ENCODE measurements around the gene WDFY1. TPM values are rescaled to one million over a fixed set of nuclear protein-coding genes. Genes with fewer than 3 reads are reported as not detected.

The WDFY1 gene
- total RNA-seq, 4 donors from 2014 or later, result 40.4 to 99.6 (median 71.6) TPM

GRCh38 chr2:223991611-223992010, 46.5 kb upstream of the WDFY1 start:
- in situ Hi-C loops (cut with MboI; ENCODE audit: low pct_ligation_motif_present in 1 of 4, low pct_unique_long_range_greater_than_20kb in 1 of 4, low sequenced_read_pairs in 3 of 4) (loop anchor here in 3 of 4 donors (5.0 to 10.0 kb wide), 2 partner anchors 293 to 296 kb away; no protein-coding TSS in a partner anchor), intact Hi-C loops (cut with DNase I; ENCODE audit: low total_unique reads) (loop anchor here (10.0 kb wide), 1 partner anchor 293 kb away; no protein-coding TSS in a partner anchor)
- Histone ChIP-seq H3K27me3 (no peaks in the 10 kb centered on the region), H3K4me1 (peaks cover 0 to 9% (median 6%) of the 10 kb centered on the region in 4 donors), H3K36me3 (no peaks in the 10 kb centered on the region), H3K27ac (no peak overlapping the region), H3K4me3 (no peak overlapping the region), H3K9me3 (no peaks in the 10 kb centered on the region)
- TF ChIP-seq EP300 (IDR thresholded peaks at IDR 0.05; ENCODE audit: low read depth), result no peak
- TF ChIP-seq POLR2A (IDR thresholded peaks at IDR 0.05), result no peak
- TF ChIP-seq POLR2AphosphoS5 (IDR thresholded peaks at IDR 0.05), result no peak
- no peak for TF ChIP-seq CTCF (IDR thresholded peaks at IDR 0.05)
- 95 to 98% methylated on average over 8 to 12 of the region's 12 CpGs for WGBS, 2 donors (ENCODE audit: low coverage in 1 of 2)
- no peak for DNase-seq

GRCh38 chr2:223989856-223990232, 44.7 kb upstream of the WDFY1 start:
- 74 to 80% methylated on average over 1 to 3 of the region's 3 CpGs for WGBS, 2 donors (ENCODE audit: low coverage in 1 of 2)

GRCh38 chr2:223989206-223989855, 44.2 kb upstream of the WDFY1 start:
- H3K27me3 ChIP-seq, result no peaks in the 10 kb centered on the region
- H3K4me3 ChIP-seq, result no peak overlapping the region
- in situ Hi-C loops (cut with MboI; ENCODE audit: low pct_ligation_motif_present in 1 of 4, low pct_unique_long_range_greater_than_20kb in 1 of 4, low sequenced_read_pairs in 3 of 4) (loop anchor here in 1 of 4 donors (5.0 kb wide), 1 partner anchor 293 kb away; no protein-coding TSS in a partner anchor), intact Hi-C loops (cut with DNase I; ENCODE audit: low total_unique reads) (no loop called here)
- DNase-seq, result peak; percentile 50
- peaks cover 0 to 6% (median 5%) of the 10 kb centered on the region in 4 donors for H3K4me1 ChIP-seq
- no peaks in the 10 kb centered on the region for H3K36me3 ChIP-seq
- TF ChIP-seq EP300 (IDR thresholded peaks at IDR 0.05; ENCODE audit: low read depth) (no peak), CTCF (IDR thresholded peaks at IDR 0.05) (peak in 4 of 5 experiments; percentile 31 to 43 (median 32))
- H3K27ac ChIP-seq, result no peak overlapping the region
- no peaks in the 10 kb centered on the region for H3K9me3 ChIP-seq
- 62% methylated on average over 10 of the region's 10 CpGs; no CpG with 5 or more reads in 1 of the 2 donors for WGBS, 2 donors (ENCODE audit: low coverage in 1 of 2)

More at GRCh38 chr2:223989856-223990232, 44.7 kb upstream of the WDFY1 start:
- H3K4me3 ChIP-seq, result no peak overlapping the region
- H3K4me1 ChIP-seq, result peaks cover 0 to 9% (median 6%) of the 10 kb centered on the region in 4 donors
- no peaks in the 10 kb centered on the region for H3K9me3 ChIP-seq
- no peaks in the 10 kb centered on the region for H3K36me3 ChIP-seq
- intact Hi-C loops (cut with DNase I; ENCODE audit: low total_unique reads), result loop anchor here (10.0 kb wide), 1 partner anchor 295 kb away; no protein-coding TSS in a partner anchor
- no peak for TF ChIP-seq EP300 (IDR thresholded peaks at IDR 0.05; ENCODE audit: low read depth)
- no peak overlapping the region for H3K27ac ChIP-seq
- no peaks in the 10 kb centered on the region for H3K27me3 ChIP-seq
- no peak for DNase-seq
- in situ Hi-C loops (cut with MboI; ENCODE audit: low pct_ligation_motif_present in 1 of 4, low pct_unique_long_range_greater_than_20kb in 1 of 4, low sequenced_read_pairs in 3 of 4), result loop anchor here (5.0 to 10.0 kb wide), 3 partner anchors 292 to 297 kb away; no protein-coding TSS in a partner anchor

- no peaks in the 10 kb centered on the region for H3K27me3 ChIP-seq
- H3K9me3 ChIP-seq, result no peaks in the 10 kb centered on the region
- no peak overlapping the region for H3K4me3 ChIP-seq
- no peak for DNase-seq
- TF ChIP-seq EP300 (IDR thresholded peaks at IDR 0.05; ENCODE audit: low read depth) (no peak), POLR2A (IDR thresholded peaks at IDR 0.05) (no peak)
- 60 to 80% methylated on average over 1 of the region's 1 CpG for WGBS, 2 donors (ENCODE audit: low coverage in 1 of 2)
- no peaks in the 10 kb centered on the region for H3K4me1 ChIP-seq
- in situ Hi-C loops (cut with MboI; ENCODE audit: low pct_ligation_motif_present in 1 of 4, low pct_unique_long_range_greater_than_20kb in 1 of 4, low sequenced_read_pairs in 3 of 4) (no loop called here), intact Hi-C loops (cut with DNase I; ENCODE audit: low total_unique reads) (no loop called here)
- no peak overlapping the region for H3K27ac ChIP-seq
- no peaks in the 10 kb centered on the region for H3K36me3 ChIP-seq
These were observed 36.1 kb upstream of the WDFY1 start for GRCh38 chr2:223981241-223981640.

DNA sequence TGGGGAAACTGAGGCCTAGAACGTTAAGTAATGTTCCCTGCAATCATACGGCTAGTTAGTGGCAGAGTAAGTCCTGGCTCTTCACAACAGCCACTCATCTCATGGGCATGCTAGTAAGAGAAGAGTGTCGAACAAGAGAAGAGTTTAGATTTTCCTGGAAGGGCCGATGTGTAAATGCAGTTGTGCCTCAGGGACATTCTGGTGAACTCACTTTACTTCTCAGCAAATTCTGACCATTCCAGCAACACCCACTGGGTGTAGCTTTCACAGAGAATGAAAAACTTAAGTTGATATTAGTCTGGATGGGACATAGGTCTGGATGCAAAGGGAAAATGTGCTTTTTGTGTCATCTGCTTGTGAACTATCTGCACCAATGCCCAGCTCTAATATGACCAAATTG, 35.7 kb upstream of the WDFY1 start:
- TF ChIP-seq CTCF (IDR thresholded peaks at IDR 0.05) (no peak), POLR2AphosphoS5 (IDR thresholded peaks at IDR 0.05) (no peak), EP300 (IDR thresholded peaks at IDR 0.05; ENCODE audit: low read depth) (no peak), POLR2A (IDR thresholded peaks at IDR 0.05) (no peak)
- Histone ChIP-seq H3K27me3 (no peaks in the 10 kb centered on the region), H3K27ac (no peak overlapping the region), H3K4me3 (no peak overlapping the region), H3K9me3 (no peaks in the 10 kb centered on the region), H3K4me1 (no peaks in the 10 kb centered on the region), H3K36me3 (no peaks in the 10 kb centered on the region)
- DNase-seq, result no peak
- intact Hi-C loops (cut with DNase I; ENCODE audit: low total_unique reads) (no loop called here), in situ Hi-C loops (cut with MboI; ENCODE audit: low pct_ligation_motif_present in 1 of 4, low pct_unique_long_range_greater_than_20kb in 1 of 4, low sequenced_read_pairs in 3 of 4) (no loop called here)
- 75 to 89% methylated on average over 4 of the region's 4 CpGs for WGBS, 2 donors (ENCODE audit: low coverage in 1 of 2)
